Activated CD8-positive, alpha-beta memory T cell treated with anti-CD3 and anti-CD28 coated beads for 48 hours (primary cell): ENCODE data around the gene GRM2.
A peak's percentile ranks its signal among the peaks of the same experiment; 100 is the strongest.

Experiments
- DNase-seq, 3 experiments: peaks; one replicate each; pipeline ENCODE4 v3.0.0-alpha.2; 2020; ENCODE audit warnings: low read depth in 2 of 3, low spot score in 2 of 3

The GRM2 gene

GRCh38 chr3:51704511-51704950 is 2.3 kb upstream of the GRM2 start:
- DNase-seq: no peak

GRCh38 chr3:51705276-51706020 is 1.4 kb upstream of the GRM2 start:
- DNase-seq: no peak

- no peak for DNase-seq
Measured at GRCh38 chr3:51706021-51706485, 815 bp upstream of the GRM2 start.

GRCh38 chr3:51708216-51708845 is 1.5 kb downstream of the GRM2 start:
- no peak for DNase-seq

GRCh38 chr3:51709004-51709420 is 2.1 kb downstream of the GRM2 start:
- DNase-seq: no peak

- DNase-seq: no peak
Measured at GRCh38 chr3:51709675-51710074, 2.8 kb downstream of the GRM2 start.

GRCh38 chr3:51710631-51711351 is 3.9 kb downstream of the GRM2 start:
- DNase-seq: no peak

- DNase-seq: no peak
Measured at GRCh38 chr3:51711352-51712037, 4.6 kb downstream of the GRM2 start.

GRCh38 chr3:51712038-51712420 is 5.2 kb downstream of the GRM2 start:
- no peak for DNase-seq

- no peak for DNase-seq
Measured at GRCh38 chr3:51712511-51712931, 5.7 kb downstream of the GRM2 start.

GRCh38 chr3:51712963-51713362 is 6.1 kb downstream of the GRM2 start:
- no peak for DNase-seq

- DNase-seq: no peak
Measured at GRCh38 chr3:51715231-51715976, 8.5 kb downstream of the GRM2 start.

- no peak for DNase-seq
Measured at GRCh38 chr3:51715977-51716294, 9.1 kb downstream of the GRM2 start.

- no peak for DNase-seq
Measured at GRCh38 chr3:51716805-51717204, 9.9 kb downstream of the GRM2 start.

- DNase-seq: no peak
Measured at GRCh38 chr3:51717446-51717845, 10.6 kb downstream of the GRM2 start.

GRCh38 chr3:51717947-51718346 is 11.1 kb downstream of the GRM2 start:
- DNase-seq: no peak

- peak; percentile 38 to 55 (median 47) for DNase-seq
Measured at GRCh38 chr3:51718547-51719409, 11.9 kb downstream of the GRM2 start.

GRCh38 chr3:51719410-51720025 is 12.7 kb downstream of the GRM2 start:
- no peak for DNase-seq

- no peak for DNase-seq
Measured at GRCh38 chr3:51720292-51721061, 13.6 kb downstream of the GRM2 start.
